Measurements from ENCODE around the gene CYP4F3. TPM values are rescaled to one million over a fixed set of nuclear protein-coding genes. Genes with fewer than 3 reads are reported as not detected.
A peak's percentile ranks its signal among the peaks of the same experiment; 100 is the strongest.

Gene CYP4F3
- total and polyA plus RNA-seq, 4 donors, result 0.20 to 1.7 (median 1.2) TPM

GRCh38 chr19:15634105-15634504 is 6.6 kb upstream of the CYP4F3 start:
- no peak overlapping the region for H3K27ac ChIP-seq (ENCODE audit: low read depth in 1 of 2, low read length in 1 of 2)
- no peaks in the 10 kb centered on the region for H3K36me3 ChIP-seq (ENCODE audit: control insufficient read depth in 4 of 4, insufficient read depth in 4 of 4, low read length in 4 of 4)
- no peak for DNase-seq
- H3K9ac ChIP-seq (ENCODE audit: insufficient read depth in 1 of 2, low read length in 2 of 2), result no peak overlapping the region
- 73 to 74% methylated on average over 3 of the region's 3 CpGs for WGBS, 2 donors
- no peak for ATAC-seq (ENCODE audit: insufficient read depth, low FRiP score)
- TF ChIP-seq CTCF (IDR thresholded peaks at IDR 0.05; ENCODE audit: control extremely low read depth, extremely low read depth), result no peak
- no peaks in the 10 kb centered on the region for H3K27me3 ChIP-seq (ENCODE audit: control insufficient read depth in 3 of 3, insufficient read depth in 3 of 3, low read length in 2 of 3)
- H3K4me1 ChIP-seq (ENCODE audit: control insufficient read depth in 5 of 5, insufficient read depth in 5 of 5, low read length in 5 of 5), result no peaks in the 10 kb centered on the region
- no peak overlapping the region for H3K4me3 ChIP-seq
- H3K9me3 ChIP-seq (ENCODE audit: control insufficient read depth in 4 of 4, insufficient read depth in 3 of 4, low read length in 3 of 4), result peaks cover 0 to 2% (median 0%) of the 10 kb centered on the region in 4 donors

- Histone ChIP-seq H3K9me3 (ENCODE audit: control insufficient read depth in 4 of 4, insufficient read depth in 3 of 4, low read length in 3 of 4) (peaks cover 0 to 2% (median 0%) of the 10 kb centered on the region in 4 donors), H3K4me3 (no peak overlapping the region), H3K4me1 (ENCODE audit: control insufficient read depth in 5 of 5, insufficient read depth in 5 of 5, low read length in 5 of 5) (no peaks in the 10 kb centered on the region), H3K27ac (ENCODE audit: low read depth in 1 of 2, low read length in 1 of 2) (peak overlapping the region in 1 of 2 donors; percentile 5), H3K27me3 (ENCODE audit: control insufficient read depth in 3 of 3, insufficient read depth in 3 of 3, low read length in 2 of 3) (no peaks in the 10 kb centered on the region), H3K9ac (ENCODE audit: insufficient read depth in 1 of 2, low read length in 2 of 2) (no peak overlapping the region), H3K36me3 (ENCODE audit: control insufficient read depth in 4 of 4, insufficient read depth in 4 of 4, low read length in 4 of 4) (no peaks in the 10 kb centered on the region)
- 53 to 67% methylated on average over 2 of the region's 2 CpGs for WGBS, 2 donors
- ATAC-seq (ENCODE audit: insufficient read depth, low FRiP score) (no peak), DNase-seq (no peak)
- TF ChIP-seq CTCF (IDR thresholded peaks at IDR 0.05; ENCODE audit: control extremely low read depth, extremely low read depth), result no peak
These were observed 5.5 kb upstream of the CYP4F3 start for GRCh38 chr19:15635016-15635805.

GRCh38 chr19:15636026-15636425 is 4.7 kb upstream of the CYP4F3 start:
- Histone ChIP-seq H3K4me3 (no peak overlapping the region), H3K27me3 (ENCODE audit: control insufficient read depth in 3 of 3, insufficient read depth in 3 of 3, low read length in 2 of 3) (no peaks in the 10 kb centered on the region), H3K9ac (ENCODE audit: insufficient read depth in 1 of 2, low read length in 2 of 2) (no peak overlapping the region), H3K36me3 (ENCODE audit: control insufficient read depth in 4 of 4, insufficient read depth in 4 of 4, low read length in 4 of 4) (no peaks in the 10 kb centered on the region), H3K4me1 (ENCODE audit: control insufficient read depth in 5 of 5, insufficient read depth in 5 of 5, low read length in 5 of 5) (peaks cover 0 to 3% (median 0%) of the 10 kb centered on the region in 5 donors), H3K27ac (ENCODE audit: low read depth in 1 of 2, low read length in 1 of 2) (no peak overlapping the region), H3K9me3 (ENCODE audit: control insufficient read depth in 4 of 4, insufficient read depth in 3 of 4, low read length in 3 of 4) (peaks cover 0 to 2% (median 0%) of the 10 kb centered on the region in 4 donors)
- DNase-seq (no peak), ATAC-seq (ENCODE audit: insufficient read depth, low FRiP score) (no peak)
- TF ChIP-seq CTCF (IDR thresholded peaks at IDR 0.05; ENCODE audit: control extremely low read depth, extremely low read depth), result no peak
- 93 to 96% methylated on average over 2 of the region's 2 CpGs for WGBS, 2 donors
